Activated B cell treated with CpG ODN at 0.5 μM for 24 hours (primary cell): Measurements from ENCODE around the gene SLC23A3. TPM values are rescaled to one million over a fixed set of nuclear protein-coding genes. Genes with fewer than 3 reads are reported as not detected.
"Not testable (repeated sequence)": the region's sequence is repeated elsewhere in the genome, so short reads cannot be mapped to it uniquely, and the experiment has no call there.

Experiments used
- ATAC-seq: fragments of 200-7000 bp; cut with Tn5 transposase; one replicate; pipeline ENCODE4 v1.10.0; 2021; ENCODE audit warnings: low read depth, mild to moderate bottlenecking, moderate library complexity
- CTCF ChIA-PET: fragments of 350-600 bp; sonication (Branson Sonifier 250); formaldehyde crosslinking; loops from one replicate; lab custom pipeline; 2021; ENCODE audit warnings: antibody characterized with exemption; lab: Charles Lee
- POLR2A ChIA-PET: fragments of 350-600 bp; sonication (Branson Sonifier 250); formaldehyde crosslinking; loops from one replicate; lab custom pipeline; 2021; ENCODE audit warnings: antibody characterized with exemption; lab: Charles Lee
- DNase-seq: peaks from one replicate; pipeline ENCODE4 v3.0.0; 2022
- H3K27ac Mint-ChIP-seq: one replicate; pipeline ENCODE4 v1.8.0; 2020; ENCODE audit warnings: mixed read lengths
- H3K27me3 Mint-ChIP-seq: one replicate; pipeline ENCODE4 v1.8.0; 2021; ENCODE audit warnings: mixed read lengths
- H3K36me3 Mint-ChIP-seq: one replicate; pipeline ENCODE4 v1.8.0; 2021; ENCODE audit warnings: low read depth, mixed read lengths
- H3K4me1 Mint-ChIP-seq: one replicate; pipeline ENCODE4 v1.8.0; 2021; ENCODE audit warnings: mixed read lengths
- H3K4me3 Mint-ChIP-seq: one replicate; pipeline ENCODE4 v1.8.0; 2020; ENCODE audit warnings: mild to moderate bottlenecking, mixed read lengths
- H3K9me3 Mint-ChIP-seq: one replicate; pipeline ENCODE4 v1.8.0; 2020; ENCODE audit warnings: mixed read lengths
- CTCF ChIP-seq: fragments of 200-600 bp; IDR thresholded peaks from one replicate; pipeline ENCODE4 v1.8.0; 2022; ENCODE audit warnings: antibody characterized with exemption, mild to moderate bottlenecking
- intact Hi-C: fragments of 100-400 bp; cut with micrococcal nuclease; formaldehyde crosslinking; loops from one replicate; pipeline ENCODE4 v1.15.1; 2024
- total RNA-seq: library from RNA; stranded (reverse); gene quantifications from 2 replicates; pipeline ENCODE4 v1.2.3, GENCODE V29; 2022

Gene SLC23A3
- total RNA-seq, 1 donor from 2014 or later = 4.9 TPM

GRCh38 chr2:219204425-219205164 is 34.8 kb upstream of the SLC23A3 start:
- no peaks in the 10 kb centered on the region for H3K27me3 Mint-ChIP-seq
- no peak for DNase-seq
- POLR2A ChIA-PET = interaction anchor here (1.1 kb wide), 1 partner anchor 28 kb away, joined by 4 read pairs; the partner anchor contains the start of gene CNPPD1

GRCh38 chr2:219201331-219201730 is 31.5 kb upstream of the SLC23A3 start:
- H3K36me3 Mint-ChIP-seq, intact Hi-C loops, H3K4me3 Mint-ChIP-seq, H3K4me1 Mint-ChIP-seq, ATAC-seq, CTCF ChIA-PET, DNase-seq, H3K27me3 Mint-ChIP-seq, H3K9me3 Mint-ChIP-seq, H3K27ac Mint-ChIP-seq: not testable (repeated sequence)
- POLR2A ChIA-PET = interaction anchor here (1.2 kb wide), 1 partner anchor 78 kb away, joined by 3 read pairs; the partner anchor contains the start of gene DNAJB2

More at GRCh38 chr2:219204425-219205164, 34.8 kb upstream of the SLC23A3 start:
- intact Hi-C loops = no loop called here
- ATAC-seq = no peak
- Mint-ChIP-seq H3K36me3 (peaks cover 17% of the 10 kb centered on the region), H3K9me3 (no peaks in the 10 kb centered on the region), H3K4me3 (no peak overlapping the region), H3K27ac (no peak overlapping the region), H3K4me1 (peaks cover 19% of the 10 kb centered on the region)
- CTCF ChIA-PET = no interaction called here
- TF ChIP-seq CTCF = no peak

GRCh38 chr2:219200502-219201326 is 30.9 kb upstream of the SLC23A3 start:
- CTCF ChIA-PET, H3K9me3 Mint-ChIP-seq: not testable (repeated sequence)

GRCh38 chr2:219199470-219200211 is 29.8 kb upstream of the SLC23A3 start:
- DNase-seq = no peak
- intact Hi-C loops = no loop called here
- no peak for TF ChIP-seq CTCF
- CTCF ChIA-PET = no interaction called here
- POLR2A ChIA-PET = no interaction called here
- H3K4me1 Mint-ChIP-seq = no peaks in the 10 kb centered on the region
- peaks cover 6% of the 10 kb centered on the region for H3K27me3 Mint-ChIP-seq
- ATAC-seq = no peak
- no peaks in the 10 kb centered on the region for H3K36me3 Mint-ChIP-seq
- H3K4me3 Mint-ChIP-seq = no peak overlapping the region
- H3K27ac Mint-ChIP-seq = no peak overlapping the region
- no peaks in the 10 kb centered on the region for H3K9me3 Mint-ChIP-seq

More at GRCh38 chr2:219200502-219201326, 30.9 kb upstream of the SLC23A3 start:
- H3K4me1 Mint-ChIP-seq, H3K4me3 Mint-ChIP-seq, intact Hi-C loops, H3K36me3 Mint-ChIP-seq, H3K27ac Mint-ChIP-seq, ATAC-seq, H3K27me3 Mint-ChIP-seq, DNase-seq: not testable (repeated sequence)
- POLR2A ChIA-PET = interaction anchor here (1.2 kb wide), 1 partner anchor 78 kb away, joined by 3 read pairs; the partner anchor contains the start of gene DNAJB2

- Mint-ChIP-seq H3K4me3 (no peak overlapping the region), H3K27ac (no peak overlapping the region)
- ATAC-seq = no peak
These were observed 29.1 kb upstream of the SLC23A3 start for GRCh38 chr2:219198974-219199373.

More at GRCh38 chr2:219198974-219199373, 29.1 kb upstream of the SLC23A3 start:
- intact Hi-C loops = no loop called here
- Mint-ChIP-seq H3K4me1 (no peaks in the 10 kb centered on the region), H3K27me3 (peaks cover 6% of the 10 kb centered on the region), H3K36me3 (no peaks in the 10 kb centered on the region), H3K9me3 (no peaks in the 10 kb centered on the region)
- TF ChIP-seq CTCF = no peak
- no peak for DNase-seq
- POLR2A ChIA-PET = no interaction called here
- CTCF ChIA-PET = no interaction called here
